ENCODE results near the gene BRSK2.

Gene BRSK2

DNA sequence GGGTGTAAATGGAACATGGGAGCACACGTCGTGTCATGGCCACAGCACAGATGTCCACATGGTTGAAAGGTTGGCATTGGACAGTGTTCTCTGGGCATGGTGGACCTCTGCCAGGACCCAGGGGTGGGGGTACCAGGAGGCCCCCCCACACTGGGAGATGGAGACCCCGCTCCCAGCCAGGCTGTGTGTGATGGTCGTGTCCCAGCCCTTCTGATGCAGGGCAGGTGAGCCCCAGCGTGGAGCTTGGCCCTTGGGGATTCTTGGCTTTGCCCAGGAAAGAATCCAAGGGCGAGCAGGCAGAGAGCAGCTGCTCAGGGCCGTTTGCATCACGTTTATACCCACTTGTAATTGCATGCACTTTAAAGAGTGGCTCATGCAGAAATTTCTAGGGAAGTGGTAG lies 22.0 kb upstream of the BRSK2 start:
- no peak overlapping the region for H3K27ac ChIP-seq
- TF ChIP-seq ZFX (IDR thresholded peaks at IDR 0.05; ENCODE audit: borderline replicate concordance): no peak

DNA sequence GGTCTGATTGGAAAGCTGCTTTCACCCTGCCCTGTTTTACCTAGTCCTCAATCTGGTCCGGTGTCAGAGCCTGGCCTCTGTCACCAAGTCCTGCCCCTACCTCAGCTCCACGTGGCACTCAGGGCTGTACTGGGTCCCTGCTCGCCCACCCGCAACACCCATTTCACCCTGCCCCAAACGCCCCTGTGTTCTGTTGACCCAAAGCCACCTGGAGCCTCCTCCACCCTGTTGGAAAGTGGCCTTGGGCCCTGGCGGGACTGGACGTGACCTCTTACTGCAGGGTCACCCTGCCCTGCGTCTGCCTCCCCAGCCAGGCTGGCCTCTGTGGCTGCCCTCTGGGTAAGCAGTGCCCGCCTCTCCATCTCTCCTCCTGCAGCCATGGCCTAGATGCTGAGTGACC lies 21.5 kb upstream of the BRSK2 start:
- H3K27ac ChIP-seq: no peak overlapping the region
- TF ChIP-seq, protein P1, sequence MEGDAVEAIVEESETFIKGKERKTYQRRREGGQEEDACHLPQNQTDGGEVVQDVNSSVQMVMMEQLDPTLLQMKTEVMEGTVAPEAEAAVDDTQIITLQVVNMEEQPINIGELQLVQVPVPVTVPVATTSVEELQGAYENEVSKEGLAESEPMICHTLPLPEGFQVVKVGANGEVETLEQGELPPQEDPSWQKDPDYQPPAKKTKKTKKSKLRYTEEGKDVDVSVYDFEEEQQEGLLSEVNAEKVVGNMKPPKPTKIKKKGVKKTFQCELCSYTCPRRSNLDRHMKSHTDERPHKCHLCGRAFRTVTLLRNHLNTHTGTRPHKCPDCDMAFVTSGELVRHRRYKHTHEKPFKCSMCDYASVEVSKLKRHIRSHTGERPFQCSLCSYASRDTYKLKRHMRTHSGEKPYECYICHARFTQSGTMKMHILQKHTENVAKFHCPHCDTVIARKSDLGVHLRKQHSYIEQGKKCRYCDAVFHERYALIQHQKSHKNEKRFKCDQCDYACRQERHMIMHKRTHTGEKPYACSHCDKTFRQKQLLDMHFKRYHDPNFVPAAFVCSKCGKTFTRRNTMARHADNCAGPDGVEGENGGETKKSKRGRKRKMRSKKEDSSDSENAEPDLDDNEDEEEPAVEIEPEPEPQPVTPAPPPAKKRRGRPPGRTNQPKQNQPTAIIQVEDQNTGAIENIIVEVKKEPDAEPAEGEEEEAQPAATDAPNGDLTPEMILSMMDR (IDR thresholded peaks at IDR 0.05): no peak
- no peak for TF ChIP-seq ZFX (IDR thresholded peaks at IDR 0.05; ENCODE audit: borderline replicate concordance)

DNA sequence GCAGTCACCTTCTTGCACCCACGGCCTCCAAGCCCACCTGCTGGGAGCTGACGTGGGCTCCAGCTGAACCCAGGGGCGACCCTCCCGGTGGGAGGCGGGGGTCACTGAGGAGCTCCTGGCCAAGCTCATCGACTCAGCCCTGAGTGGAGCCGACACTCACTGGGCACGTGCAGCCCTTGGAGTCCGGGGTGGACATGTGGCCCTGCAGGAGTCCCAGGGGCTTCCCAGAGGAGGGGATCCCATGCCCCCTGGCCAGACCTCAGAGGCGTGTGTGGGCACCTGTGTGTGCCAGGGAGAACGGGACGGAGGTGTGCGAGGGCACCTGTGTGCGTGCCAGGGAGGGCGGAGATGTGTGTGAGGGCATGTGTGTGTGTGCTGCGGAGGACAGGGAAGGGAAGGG lies 20.8 kb upstream of the BRSK2 start:
- TF ChIP-seq, protein P1 (IDR thresholded peaks at IDR 0.05): no peak
- TF ChIP-seq ZFX (IDR thresholded peaks at IDR 0.05; ENCODE audit: borderline replicate concordance): no peak
- H3K27ac ChIP-seq: no peak overlapping the region

DNA sequence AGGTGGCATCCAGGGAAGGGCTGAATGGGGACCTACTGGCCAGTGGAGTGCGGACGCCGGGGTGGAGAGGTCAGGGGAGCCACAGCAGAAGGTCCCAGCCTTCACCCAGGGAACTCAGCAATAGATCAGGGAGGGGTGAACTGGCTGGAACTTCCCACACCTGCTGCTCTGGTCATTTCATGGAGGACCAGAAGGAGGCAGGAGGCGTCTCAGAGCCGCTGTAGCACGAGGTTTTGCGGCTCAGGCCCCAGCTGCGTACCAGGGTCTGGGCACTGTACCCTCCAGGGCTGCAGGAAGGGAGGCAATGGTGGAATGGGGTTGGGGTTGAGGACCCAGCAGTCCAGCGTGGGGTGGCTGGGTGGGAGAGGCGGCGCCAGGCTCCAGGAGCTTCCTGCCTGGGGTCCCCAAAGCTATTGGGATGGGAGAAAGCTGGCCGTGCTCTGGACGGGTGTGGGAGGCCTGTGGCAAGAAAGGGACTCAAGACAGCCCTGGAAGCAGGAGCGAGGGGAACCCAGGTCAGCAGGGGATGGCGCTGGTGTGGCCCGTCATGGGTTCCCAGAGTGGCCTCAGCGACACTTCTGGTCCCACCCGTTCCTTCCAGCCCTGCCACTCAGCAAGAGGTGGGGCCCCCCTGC lies 20.2 kb upstream of the BRSK2 start:
- no peak overlapping the region for H3K27ac ChIP-seq
- TF ChIP-seq ZFX (IDR thresholded peaks at IDR 0.05; ENCODE audit: borderline replicate concordance): no peak
- TF ChIP-seq, protein P1 (IDR thresholded peaks at IDR 0.05): 0 out of 2 replicates have a peak, but pooled peaks have one; percentile 7

DNA sequence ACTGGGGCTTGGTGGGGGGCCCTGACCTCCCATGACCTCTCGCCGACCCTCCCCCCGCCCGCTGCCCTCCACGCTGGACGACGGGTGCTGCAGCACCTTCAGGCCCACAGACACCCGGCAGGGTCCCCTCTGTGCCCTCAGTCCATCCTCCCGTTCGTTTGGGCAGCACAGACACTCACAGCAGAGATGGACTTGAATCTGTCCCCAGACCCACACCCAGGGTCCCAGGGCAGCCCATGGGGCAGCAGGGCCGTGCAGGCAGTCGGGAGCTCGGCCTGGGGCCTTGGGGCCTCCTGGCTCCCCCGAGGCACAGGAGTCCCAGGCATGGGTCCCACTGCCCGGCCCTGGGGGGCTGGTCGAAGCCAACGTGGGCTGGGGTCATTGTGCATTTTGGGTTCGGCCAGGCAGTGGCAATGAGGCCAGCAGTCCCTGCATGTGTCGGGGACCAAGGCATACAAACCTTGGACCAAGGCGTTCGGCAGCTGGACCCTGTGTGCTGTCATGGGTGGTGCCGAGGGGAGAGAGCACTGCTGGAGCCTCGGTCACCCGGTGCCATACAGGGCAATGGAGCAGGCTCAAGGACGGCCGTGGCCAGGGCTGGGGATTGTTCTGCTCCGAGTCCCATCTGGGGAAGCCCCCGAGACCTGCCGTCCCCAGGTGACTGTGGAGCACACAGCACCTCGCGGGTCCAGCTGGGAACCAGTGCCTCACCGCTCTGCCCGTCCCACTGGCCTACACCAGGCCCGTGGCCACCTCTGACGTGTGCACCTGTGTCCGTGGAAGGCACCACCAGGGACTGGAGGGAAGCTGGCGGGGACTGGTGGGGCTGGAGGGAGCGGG lies 19.3 kb upstream of the BRSK2 start:
- H3K27ac ChIP-seq: no peak overlapping the region
- no peak for TF ChIP-seq ZFX (IDR thresholded peaks at IDR 0.05; ENCODE audit: borderline replicate concordance)
- TF ChIP-seq, protein P1 (IDR thresholded peaks at IDR 0.05): no peak

DNA sequence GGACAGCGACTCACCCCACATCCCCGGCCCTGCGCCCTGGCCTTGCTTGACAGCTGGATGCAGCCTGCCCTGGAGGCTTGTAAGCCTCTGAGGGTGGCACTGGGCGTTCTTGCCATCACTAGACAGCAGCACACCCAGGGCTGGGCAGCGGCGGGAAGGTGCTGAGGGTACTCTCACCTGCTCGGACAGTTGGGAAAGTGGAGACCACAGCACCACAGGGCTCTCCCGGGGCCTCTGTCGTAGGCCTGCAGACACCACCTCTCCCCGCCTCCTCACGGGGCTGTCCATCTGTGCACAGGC lies 18.8 kb upstream of the BRSK2 start:
- TF ChIP-seq, protein P1 (IDR thresholded peaks at IDR 0.05): no peak
- no peak for TF ChIP-seq ZFX (IDR thresholded peaks at IDR 0.05; ENCODE audit: borderline replicate concordance)
- H3K27ac ChIP-seq: no peak overlapping the region

DNA sequence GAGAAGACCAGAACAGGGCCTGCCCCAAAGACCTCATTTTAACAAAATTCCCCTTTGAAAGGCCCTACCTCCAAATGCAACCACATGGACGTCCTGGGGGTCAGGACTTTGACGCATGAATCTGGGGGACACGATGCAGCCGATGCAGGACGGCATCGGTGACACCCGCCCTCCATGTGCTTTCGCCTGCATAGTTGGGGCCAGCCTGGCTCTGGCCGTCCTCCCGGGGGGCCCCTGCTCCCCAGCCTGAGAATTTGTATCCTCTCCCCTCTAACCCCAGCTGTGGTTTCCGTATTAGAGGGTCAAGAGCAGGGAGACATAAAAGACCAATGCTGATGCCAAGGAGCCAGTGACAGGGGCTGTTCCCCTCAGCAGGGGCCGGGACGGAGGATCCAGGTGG lies 18.4 kb upstream of the BRSK2 start:
- H3K27ac ChIP-seq: no peak overlapping the region
- TF ChIP-seq ZFX (IDR thresholded peaks at IDR 0.05; ENCODE audit: borderline replicate concordance): no peak
- TF ChIP-seq, protein P1 (IDR thresholded peaks at IDR 0.05): no peak

All from 22Rv1 (cell line).